Activated CD4-positive, CD25-positive, alpha-beta regulatory T cell treated with anti-CD3 and anti-CD28 coated beads, Interleukin-2, amount 50 U/mL, for 72 hours (primary cell): ENCODE results near the gene AHCTF1.
"Not testable (repeated sequence)": the region's sequence is repeated elsewhere in the genome, so short reads cannot be mapped to it uniquely, and the experiment has no call there.

Experiments
- DNase-seq: peaks from one replicate; pipeline ENCODE4 v3.0.0; 2021

AHCTF1 gene

GRCh38 chr1:246831543-246831942 is 100.2 kb downstream of the AHCTF1 start:
- no peak for DNase-seq

DNA sequence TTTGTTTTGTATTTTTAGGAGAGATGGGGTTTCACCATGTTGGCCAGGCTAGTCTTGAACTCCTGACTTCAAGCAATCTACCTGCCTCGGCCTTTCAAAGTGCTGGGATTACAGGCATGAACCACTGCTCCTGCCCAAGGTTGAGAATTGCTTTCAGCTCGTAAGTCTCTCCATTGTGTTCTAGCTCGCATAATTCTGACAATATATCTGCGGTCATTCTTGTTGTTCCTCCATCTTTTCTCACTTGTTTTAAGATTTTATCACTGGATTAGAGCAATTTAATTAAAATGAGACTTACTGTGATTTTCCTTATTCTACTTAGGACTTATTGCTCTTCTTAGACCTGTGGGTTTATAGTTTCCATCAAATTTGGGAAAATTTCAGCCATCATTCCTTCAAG is 102.9 kb downstream of the AHCTF1 start:
- DNase-seq = no peak

DNA sequence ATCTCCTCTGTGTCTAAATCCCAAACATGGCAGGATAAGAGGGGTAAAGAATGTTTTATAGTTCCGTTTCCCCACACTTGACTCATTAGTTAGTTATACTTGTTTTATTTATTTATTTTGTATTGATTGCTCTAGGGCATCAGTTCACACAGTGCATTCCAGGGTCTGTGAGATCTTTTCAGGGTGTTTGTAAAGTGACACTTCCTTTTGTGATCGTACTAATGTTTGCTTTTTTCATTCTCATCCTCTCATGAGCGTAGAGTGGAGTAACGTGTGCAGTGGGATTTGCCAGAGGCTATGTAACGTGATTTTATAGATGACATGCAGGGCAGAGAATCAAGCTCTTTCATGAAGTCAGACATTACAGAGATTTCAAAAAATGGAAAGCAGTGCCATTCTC is 104.4 kb downstream of the AHCTF1 start:
- no peak for DNase-seq

DNA sequence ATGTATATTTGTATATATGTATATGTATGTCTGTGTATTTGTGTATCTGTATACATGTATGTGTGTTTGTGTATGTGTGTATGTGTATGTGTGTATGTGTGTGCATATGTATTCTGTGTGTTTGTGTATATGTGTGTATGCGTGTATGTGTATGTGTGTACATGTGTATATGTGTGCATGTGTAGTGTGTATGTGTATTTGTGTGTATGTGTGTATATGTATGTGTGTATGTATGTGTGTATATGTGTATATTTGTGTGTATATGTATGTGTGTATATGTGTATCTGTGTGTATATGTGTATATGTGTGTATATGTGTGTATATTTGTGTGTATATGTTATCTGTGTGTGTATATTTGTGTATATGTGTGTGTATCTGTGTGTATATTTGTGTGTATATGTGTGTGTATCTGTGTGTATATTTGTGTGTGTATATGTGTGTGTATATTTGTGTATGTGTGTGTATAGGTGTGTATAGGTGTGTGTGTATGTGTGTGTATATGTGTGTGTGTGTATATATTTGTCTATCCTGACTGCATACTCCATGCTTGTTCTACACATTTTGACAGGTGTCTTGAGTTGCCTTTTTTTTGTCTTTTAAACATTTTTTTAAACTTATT is 106.1 kb downstream of the AHCTF1 start:
- no peak for DNase-seq

- no peak for DNase-seq
These were observed 107.2 kb downstream of the AHCTF1 start for GRCh38 chr1:246824541-246824940.

- not testable (repeated sequence) for DNase-seq
These were observed 109.6 kb downstream of the AHCTF1 start for GRCh38 chr1:246822154-246822553.

DNA sequence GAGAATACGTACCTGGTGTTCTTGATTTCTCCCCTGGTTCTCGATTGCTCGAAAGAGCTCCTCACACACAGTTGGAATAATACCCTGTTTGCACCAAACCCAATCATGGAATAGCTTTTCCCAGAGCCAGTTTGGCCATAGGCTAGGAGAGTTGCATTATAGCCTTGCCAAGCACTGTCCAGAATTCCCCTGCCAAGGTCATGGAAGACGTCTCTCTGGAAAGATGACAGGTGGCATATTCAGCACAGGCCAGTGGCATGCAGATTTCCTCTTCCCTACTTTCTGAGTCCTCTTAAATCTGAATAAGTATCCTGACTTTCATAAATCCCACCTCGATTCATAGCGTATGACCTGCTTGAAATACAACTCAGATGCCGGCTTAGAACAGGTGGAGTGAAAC is 111.1 kb downstream of the AHCTF1 start:
- no peak for DNase-seq

DNA sequence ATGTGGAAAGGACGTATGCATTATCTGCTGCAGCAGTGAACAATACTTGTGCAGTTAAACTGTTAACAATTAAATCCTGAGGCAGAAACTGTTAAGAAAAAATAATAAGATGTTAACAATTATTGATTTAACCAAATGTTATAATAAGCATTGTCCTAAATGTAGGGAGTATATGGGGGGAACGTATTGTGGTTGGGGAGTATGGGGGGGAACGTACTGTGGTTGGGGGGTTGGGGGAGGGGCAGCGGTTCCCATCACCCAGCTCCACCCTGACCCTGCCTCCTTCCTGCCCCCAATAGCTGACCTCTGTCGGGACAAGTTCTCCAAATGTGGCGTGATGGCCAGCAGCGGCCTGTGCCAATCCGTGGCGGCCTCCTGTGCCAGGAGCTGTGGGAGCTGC is 114.0 kb downstream of the AHCTF1 start:
- DNase-seq = not testable (repeated sequence)

DNA sequence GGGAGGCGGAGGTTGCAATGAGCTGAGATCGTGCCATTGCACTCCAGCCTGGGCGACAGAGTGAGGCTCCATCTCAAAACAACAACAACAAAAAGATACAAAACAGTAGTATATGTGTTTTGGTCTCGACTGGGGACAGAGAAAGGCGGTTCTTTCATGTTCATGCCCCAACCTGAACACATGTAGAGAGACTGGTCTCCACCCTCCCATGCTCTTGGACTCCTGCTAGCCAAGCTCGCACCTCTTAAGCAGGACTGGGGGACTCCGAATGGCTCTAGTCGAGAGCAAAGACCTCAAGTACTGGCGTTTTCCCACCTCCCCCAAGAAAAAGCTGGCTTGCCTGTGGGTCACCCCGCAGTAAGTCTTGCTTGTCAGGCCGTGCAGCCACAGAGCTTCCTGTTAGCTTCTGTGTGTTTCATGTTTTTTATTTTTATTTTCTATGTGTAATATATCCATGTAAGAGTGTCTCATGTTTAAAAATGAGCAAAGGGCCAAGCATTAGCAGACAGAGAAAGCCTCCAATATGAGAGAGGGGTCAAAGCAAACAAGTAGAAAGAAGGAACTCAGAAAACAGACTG is 116.0 kb downstream of the AHCTF1 start:
- no peak for DNase-seq

- no peak for DNase-seq
These were observed 116.9 kb downstream of the AHCTF1 start for GRCh38 chr1:246814890-246815289.

DNA sequence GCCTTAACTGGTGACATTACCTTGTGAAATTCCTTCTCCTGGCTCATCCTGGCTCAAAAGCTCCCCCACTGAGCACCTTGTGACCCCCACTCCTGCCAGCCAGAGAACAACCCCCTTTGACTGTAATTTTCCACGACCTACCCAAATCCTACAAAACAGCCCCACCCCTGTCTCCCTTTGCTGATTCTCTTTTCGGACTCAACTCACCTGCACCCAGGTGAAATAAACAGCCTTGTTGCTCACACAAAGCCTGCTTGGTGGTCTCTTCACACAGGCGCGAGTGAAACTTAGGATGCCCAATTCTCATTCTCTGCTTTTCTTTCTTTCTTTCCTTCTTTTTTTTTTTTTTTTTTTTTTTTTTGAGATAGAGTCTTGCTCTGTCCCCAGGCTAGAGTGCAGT is 118.4 kb downstream of the AHCTF1 start:
- not testable (repeated sequence) for DNase-seq

- no peak for DNase-seq
These were observed 119.8 kb downstream of the AHCTF1 start for GRCh38 chr1:246811985-246812384.

- DNase-seq = no peak
These were observed 122.3 kb downstream of the AHCTF1 start for GRCh38 chr1:246809473-246809872.

GRCh38 chr1:246805135-246805716 is 126.5 kb downstream of the AHCTF1 start:
- no peak for DNase-seq

- DNase-seq = no peak
These were observed 127.9 kb downstream of the AHCTF1 start for GRCh38 chr1:246803883-246804282.

- DNase-seq = no peak
These were observed 128.4 kb downstream of the AHCTF1 start for GRCh38 chr1:246803373-246803772.

GRCh38 chr1:246801241-246802020 is 130.3 kb downstream of the AHCTF1 start:
- no peak for DNase-seq

DNA sequence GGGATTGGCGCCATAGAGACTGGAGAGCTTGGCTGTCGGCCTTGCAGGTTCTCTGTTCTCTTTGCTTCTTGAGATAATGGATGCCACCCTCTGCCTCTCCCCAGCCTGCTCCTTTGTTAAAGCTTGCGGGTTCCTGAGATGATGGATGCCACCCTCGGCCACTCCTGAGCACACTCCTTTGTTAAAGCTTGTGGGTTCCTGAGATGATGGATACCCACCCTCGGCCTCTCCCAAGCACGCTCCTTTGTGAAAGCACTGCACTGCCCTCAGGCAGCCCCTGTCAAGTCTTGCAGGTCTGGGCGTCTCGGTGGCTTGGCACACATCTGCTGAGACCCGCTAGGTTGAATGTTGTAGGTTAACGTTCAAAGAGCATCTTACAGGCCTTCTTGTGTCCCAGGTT is 131.0 kb downstream of the AHCTF1 start:
- DNase-seq = no peak

DNA sequence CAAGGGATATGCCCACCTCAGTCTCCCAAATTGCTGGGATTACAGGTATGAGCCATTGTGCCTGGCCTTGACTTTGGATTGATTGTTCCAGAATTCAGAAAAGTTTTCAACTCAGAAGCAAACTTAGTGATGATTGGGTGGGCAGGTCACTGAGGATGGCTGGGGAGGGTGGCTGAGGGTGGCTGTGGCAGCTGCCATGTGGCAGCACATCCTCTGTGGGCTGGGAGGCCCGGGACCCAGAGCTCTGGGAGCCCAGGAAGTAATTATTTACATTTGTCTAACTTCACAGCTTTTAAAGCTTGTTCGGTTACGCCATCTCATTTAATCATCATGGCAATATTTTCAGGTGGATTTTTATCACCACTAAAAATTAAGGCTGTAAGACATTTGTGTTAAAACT is 131.4 kb downstream of the AHCTF1 start:
- no peak for DNase-seq

GRCh38 chr1:246798606-246799496 is 132.9 kb downstream of the AHCTF1 start:
- no peak for DNase-seq

DNA sequence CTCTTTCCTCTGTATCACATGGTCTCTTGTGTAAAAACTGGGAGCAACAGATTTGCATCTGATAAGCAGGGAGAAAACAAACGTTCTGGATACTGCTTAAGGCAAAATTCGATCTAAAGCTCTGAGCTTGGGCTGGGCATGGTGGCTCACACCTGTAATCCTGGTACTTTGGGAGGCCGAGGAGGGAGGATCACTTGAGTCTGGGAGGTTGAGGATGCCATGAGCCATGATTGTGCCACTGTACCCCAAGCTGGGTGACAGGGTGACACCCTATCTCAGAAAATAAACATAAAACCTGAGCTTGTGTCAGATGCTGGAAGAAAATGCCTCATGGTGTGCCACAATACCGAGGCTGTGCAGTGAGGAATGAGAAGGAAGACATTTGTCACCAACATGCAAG is 133.6 kb downstream of the AHCTF1 start:
- no peak for DNase-seq

DNA sequence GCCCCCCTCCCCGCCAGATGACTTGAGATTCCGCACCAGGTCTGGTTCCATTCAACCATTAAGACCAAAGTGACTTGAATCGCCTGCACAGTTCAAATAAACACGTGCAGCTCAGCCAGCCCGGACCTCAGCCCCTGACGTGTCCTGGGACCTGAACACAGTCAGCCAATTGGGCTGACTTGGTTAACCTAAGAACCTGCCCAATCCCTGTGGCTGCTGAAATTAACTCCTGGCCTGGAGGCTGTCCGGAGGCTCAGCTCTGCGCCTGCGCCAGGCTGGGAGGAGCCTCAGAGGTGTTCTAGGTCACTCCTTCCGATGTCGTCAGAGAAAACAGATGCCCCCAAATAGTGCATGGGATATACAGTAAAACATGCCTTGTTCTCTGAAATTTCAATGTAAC is 134.2 kb downstream of the AHCTF1 start:
- DNase-seq = no peak

- DNase-seq = no peak
These were observed 134.6 kb downstream of the AHCTF1 start for GRCh38 chr1:246797157-246797556.
